Ishikawa (cell line): ENCODE results near the gene NEURL2.

Source experiments
- CEBPB ChIP-seq: IDR thresholded peaks from 2 replicates; pipeline ENCODE4 v1.6.1; 2012
- CREB1 ChIP-seq: IDR thresholded peaks from 2 replicates; pipeline ENCODE4 v1.6.1; 2012; ENCODE audit warnings: low read depth
- EP300 ChIP-seq: IDR thresholded peaks from 2 replicates; pipeline ENCODE4 v1.6.1; 2012; ENCODE audit warnings: borderline replicate concordance
- FOXM1 ChIP-seq: IDR thresholded peaks from 2 replicates; pipeline ENCODE4 v1.6.1; 2012; ENCODE audit warnings: low read depth, borderline replicate concordance
- MAX ChIP-seq: IDR thresholded peaks from 2 replicates; pipeline ENCODE4 v1.6.1; 2012
- NFIC ChIP-seq: IDR thresholded peaks from 2 replicates; pipeline ENCODE4 v1.6.1; 2012
- RAD21 ChIP-seq: IDR thresholded peaks from 2 replicates; pipeline ENCODE4 v1.6.1; 2012; ENCODE audit warnings: low read depth
- REST ChIP-seq: IDR thresholded peaks from 2 replicates; pipeline ENCODE4 v1.6.1; 2012; ENCODE audit warnings: low read depth, mild to moderate bottlenecking
- TAF1 ChIP-seq: IDR thresholded peaks from 2 replicates; pipeline ENCODE4 v1.6.1; 2012; ENCODE audit warnings: low read depth, mild to moderate bottlenecking
- TCF12 ChIP-seq: IDR thresholded peaks from 2 replicates; pipeline ENCODE4 v1.6.1; 2012; ENCODE audit warnings: low read depth
- TEAD4 ChIP-seq: IDR thresholded peaks from 2 replicates; pipeline ENCODE4 v1.6.1; 2012
- USF1 ChIP-seq: IDR thresholded peaks from 2 replicates; pipeline ENCODE4 v1.6.1; 2012
- YY1 ChIP-seq: IDR thresholded peaks from 2 replicates; pipeline ENCODE4 v1.6.1; 2012; ENCODE audit warnings: low read depth

- TF ChIP-seq EP300 (no peak), YY1 (no peak), CEBPB (no peak), RAD21 (no peak), MAX (peak; percentile 12; the same call in 1 of the 2 replicates), TEAD4 (no peak), NFIC (no peak), USF1 (no peak), TAF1 (no peak), REST (no peak), FOXM1 (no peak), CREB1 (no peak), TCF12 (no peak)
Observed at GRCh38 chr20:45938727-45939438, 47.9 kb upstream of the NEURL2 start.
